NT2/D1 (cell line): ENCODE measurements around the gene CYP27C1.
A peak's percentile ranks its signal among the peaks of the same experiment; 100 is the strongest.

ENCODE experiments used
- DNase-seq: peaks from one replicate; pipeline ENCODE4 v3.0.0-alpha.2; 2011; ENCODE audit warnings: low read depth, low spot score
- H3K27me3 ChIP-seq: 2 replicates; pipeline ENCODE4 v1.6.0; 2011; ENCODE audit warnings: mild to moderate bottlenecking; ENCODE audit not compliant: insufficient read length, insufficient read depth
- H3K36me3 ChIP-seq: 2 replicates; pipeline ENCODE4 v1.6.1; 2011; ENCODE audit warnings: mild to moderate bottlenecking, low read length, mixed read lengths; ENCODE audit not compliant: insufficient read depth, insufficient read length
- H3K4me1 ChIP-seq: 2 replicates; pipeline ENCODE4 v1.5.1; 2011; ENCODE audit not compliant: insufficient read depth, insufficient read length
- H3K4me3 ChIP-seq: 2 replicates; pipeline ENCODE4 v1.5.1; 2011; ENCODE audit warnings: low read depth; ENCODE audit not compliant: insufficient read length
- H3K9ac ChIP-seq: 2 replicates; pipeline ENCODE4 v1.6.0; 2011; ENCODE audit warnings: low read depth; ENCODE audit not compliant: insufficient read length
- H3K9me3 ChIP-seq: 2 replicates; pipeline ENCODE4 v1.5.1; 2011; ENCODE audit warnings: mild to moderate bottlenecking, low read length; ENCODE audit not compliant: insufficient read depth
- SUZ12 ChIP-seq: IDR thresholded peaks from 2 replicates; pipeline ENCODE4 v1.6.1; 2011; ENCODE audit not compliant: insufficient read length, insufficient read depth; ENCODE audit errors: extremely low read depth
- YY1 ChIP-seq: IDR thresholded peaks from 2 replicates; pipeline ENCODE4 v1.6.1; 2011; ENCODE audit not compliant: insufficient read length, insufficient read depth
- ZNF274 ChIP-seq: IDR thresholded peaks from 2 replicates; pipeline ENCODE4 v1.6.1; 2011; ENCODE audit warnings: mild to moderate bottlenecking, low read depth, low read length

The CYP27C1 gene, protein sequence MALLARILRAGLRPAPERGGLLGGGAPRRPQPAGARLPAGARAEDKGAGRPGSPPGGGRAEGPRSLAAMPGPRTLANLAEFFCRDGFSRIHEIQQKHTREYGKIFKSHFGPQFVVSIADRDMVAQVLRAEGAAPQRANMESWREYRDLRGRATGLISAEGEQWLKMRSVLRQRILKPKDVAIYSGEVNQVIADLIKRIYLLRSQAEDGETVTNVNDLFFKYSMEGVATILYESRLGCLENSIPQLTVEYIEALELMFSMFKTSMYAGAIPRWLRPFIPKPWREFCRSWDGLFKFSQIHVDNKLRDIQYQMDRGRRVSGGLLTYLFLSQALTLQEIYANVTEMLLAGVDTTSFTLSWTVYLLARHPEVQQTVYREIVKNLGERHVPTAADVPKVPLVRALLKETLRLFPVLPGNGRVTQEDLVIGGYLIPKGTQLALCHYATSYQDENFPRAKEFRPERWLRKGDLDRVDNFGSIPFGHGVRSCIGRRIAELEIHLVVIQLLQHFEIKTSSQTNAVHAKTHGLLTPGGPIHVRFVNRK

GRCh38 chr2:127220102-127220767 lies at the start of gene CYP27C1:
CYP27C1 (minus strand) TSS chr2:127220299; CDS start chr2:127220270, 29 bp downstream.
- no peak for TF ChIP-seq SUZ12
- TF ChIP-seq ZNF274 = no peak
- TF ChIP-seq YY1 = no peak
- Histone ChIP-seq H3K4me3 (peak within 1 kb of the TSS; percentile 81), H3K4me1 (no peaks in the 10 kb centered on the region), H3K9me3 (no peaks in the 10 kb centered on the region), H3K27me3 (peaks cover 10% of the 10 kb centered on the region), H3K36me3 (no peaks in the 10 kb centered on the region), H3K9ac (peak within 1 kb of the TSS; percentile 83)
- no peak for DNase-seq

DNA sequence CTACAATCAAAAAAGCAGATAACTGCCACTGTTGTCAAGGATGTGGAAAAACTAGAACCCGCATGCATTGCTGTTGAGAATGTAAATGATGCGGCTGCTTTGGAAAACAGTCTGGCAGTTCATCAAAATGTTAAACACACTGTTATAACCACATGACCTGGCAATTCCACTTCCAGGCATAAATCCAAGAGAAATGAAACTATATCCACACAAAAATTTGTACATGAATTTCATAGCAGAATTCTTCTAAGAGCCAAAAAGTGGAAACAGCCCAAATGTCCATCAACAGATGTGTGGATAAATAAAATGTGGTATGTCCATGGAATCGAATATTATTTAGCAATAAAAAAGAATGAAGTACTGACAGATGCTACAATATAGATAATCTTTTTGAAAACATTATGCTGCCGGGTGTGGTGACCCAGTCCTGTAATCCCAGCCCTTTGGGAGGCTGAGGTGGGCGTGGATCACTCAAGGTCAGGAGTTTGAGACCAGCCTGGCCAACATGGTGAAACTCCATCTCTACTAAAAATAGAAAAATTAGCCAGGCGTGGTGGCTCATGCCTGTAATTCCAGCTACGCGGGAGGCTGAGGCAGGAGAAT lies 41.8 kb upstream of the CYP27C1 start:
- no peaks in the 10 kb centered on the region for H3K27me3 ChIP-seq
- H3K36me3 ChIP-seq = peaks cover 71% of the 10 kb centered on the region
- H3K4me1 ChIP-seq = no peaks in the 10 kb centered on the region
- no peaks in the 10 kb centered on the region for H3K9me3 ChIP-seq
- H3K9ac ChIP-seq = no peak overlapping the region
- no peak for TF ChIP-seq YY1
- TF ChIP-seq SUZ12 = no peak
- no peak for TF ChIP-seq ZNF274
- no peak for DNase-seq
- H3K4me3 ChIP-seq = no peak overlapping the region

- peaks cover 75% of the 10 kb centered on the region for H3K36me3 ChIP-seq
- no peak overlapping the region for H3K9ac ChIP-seq
- H3K9me3 ChIP-seq = no peaks in the 10 kb centered on the region
- no peaks in the 10 kb centered on the region for H3K4me1 ChIP-seq
- H3K4me3 ChIP-seq = no peak overlapping the region
- no peak for DNase-seq
- no peaks in the 10 kb centered on the region for H3K27me3 ChIP-seq
- TF ChIP-seq YY1 (no peak), ZNF274 (no peak), SUZ12 (no peak)
Observed at GRCh38 chr2:127259355-127259754, 39.3 kb upstream of the CYP27C1 start.

DNA sequence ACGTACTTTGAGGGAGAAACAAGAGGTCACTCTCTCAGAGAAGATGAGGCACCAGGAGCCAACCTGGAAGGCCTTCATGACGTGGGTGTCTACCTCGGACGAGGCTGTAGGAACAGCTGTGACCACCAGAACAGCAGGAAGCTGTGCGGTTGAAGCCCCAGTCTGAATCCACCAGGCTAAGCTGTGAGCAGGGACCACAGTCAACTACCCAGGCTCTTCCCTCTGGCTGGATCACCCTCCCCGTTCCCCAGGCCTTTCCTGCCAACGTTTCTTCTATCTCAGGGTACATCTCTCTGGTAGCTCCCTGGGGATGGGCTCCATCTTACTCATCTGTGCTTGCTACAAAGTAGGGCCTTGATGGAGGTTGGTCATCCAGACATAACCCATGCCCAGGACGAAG lies 36.8 kb upstream of the CYP27C1 start:
- H3K36me3 ChIP-seq = peaks cover 61% of the 10 kb centered on the region
- no peaks in the 10 kb centered on the region for H3K9me3 ChIP-seq
- no peak overlapping the region for H3K4me3 ChIP-seq
- TF ChIP-seq ZNF274 (no peak), SUZ12 (no peak), YY1 (no peak)
- H3K4me1 ChIP-seq = no peaks in the 10 kb centered on the region
- DNase-seq = no peak
- H3K27me3 ChIP-seq = no peaks in the 10 kb centered on the region
- H3K9ac ChIP-seq = no peak overlapping the region

DNA sequence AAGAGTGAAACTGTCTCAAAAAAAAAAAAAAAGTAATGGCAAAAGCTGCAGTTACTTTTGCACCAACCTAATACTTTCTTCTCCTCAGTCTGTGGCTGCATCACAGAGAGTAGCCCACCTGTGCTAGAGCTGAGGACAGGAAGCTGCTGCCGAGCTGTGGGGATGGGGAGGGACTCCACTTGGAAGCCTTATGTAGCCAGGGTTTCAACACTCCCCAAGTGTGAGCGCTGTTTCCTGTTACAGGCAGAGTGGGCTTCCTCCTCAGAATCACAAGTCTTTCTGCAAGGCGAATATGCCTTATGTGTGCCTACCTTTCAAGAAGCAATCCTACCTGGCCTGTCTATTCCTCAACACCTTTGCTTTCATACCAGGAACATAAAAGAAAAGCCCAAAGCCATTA lies 36.3 kb upstream of the CYP27C1 start:
- no peak overlapping the region for H3K9ac ChIP-seq
- TF ChIP-seq SUZ12 (no peak), ZNF274 (no peak), YY1 (no peak)
- H3K4me1 ChIP-seq = no peaks in the 10 kb centered on the region
- peaks cover 56% of the 10 kb centered on the region for H3K36me3 ChIP-seq
- H3K9me3 ChIP-seq = no peaks in the 10 kb centered on the region
- H3K27me3 ChIP-seq = no peaks in the 10 kb centered on the region
- DNase-seq = no peak
- H3K4me3 ChIP-seq = no peak overlapping the region

DNA sequence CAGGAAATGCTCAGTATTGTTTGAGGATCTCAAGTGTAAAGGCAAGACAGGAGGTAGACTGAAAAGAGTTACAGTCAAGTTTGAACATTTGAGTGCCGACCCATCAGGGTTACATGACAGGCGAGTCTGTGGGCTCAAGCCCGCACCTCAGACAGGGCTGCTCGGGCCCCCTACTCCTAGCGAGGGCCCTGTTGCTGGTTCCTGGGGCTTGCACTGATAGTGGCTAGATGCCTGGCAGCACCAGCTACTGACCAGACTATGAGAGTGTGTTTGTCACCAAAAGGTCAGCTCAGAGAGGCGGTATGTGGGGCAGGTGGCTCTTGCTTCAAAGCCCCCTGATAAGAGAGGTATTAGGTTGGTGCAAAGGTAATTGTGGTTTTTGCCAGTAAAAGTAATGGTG lies 35.6 kb upstream of the CYP27C1 start:
- Histone ChIP-seq H3K9ac (no peak overlapping the region), H3K9me3 (no peaks in the 10 kb centered on the region), H3K27me3 (no peaks in the 10 kb centered on the region), H3K4me3 (no peak overlapping the region), H3K36me3 (peaks cover 49% of the 10 kb centered on the region), H3K4me1 (no peaks in the 10 kb centered on the region)
- no peak for DNase-seq
- no peak for TF ChIP-seq ZNF274
- TF ChIP-seq YY1 = no peak
- TF ChIP-seq SUZ12 = no peak

GRCh38 chr2:127255146-127255545 lies 35.0 kb upstream of the CYP27C1 start:
- Histone ChIP-seq H3K36me3 (peaks cover 44% of the 10 kb centered on the region), H3K4me3 (no peak overlapping the region), H3K9me3 (no peaks in the 10 kb centered on the region), H3K9ac (no peak overlapping the region), H3K27me3 (no peaks in the 10 kb centered on the region), H3K4me1 (no peaks in the 10 kb centered on the region)
- DNase-seq = no peak
- TF ChIP-seq ZNF274 (no peak), YY1 (no peak), SUZ12 (no peak)
